SU-DHL-6 (cell line): Measurements from ENCODE around the gene URGCP.

Experiments
- H2AFZ ChIP-seq: fragments of 200-600 bp; sonication (generic); 2 replicates; pipeline ENCODE4 v1.6.1; 2014; ENCODE audit warnings: low read depth, mild to moderate bottlenecking, moderate library complexity, mixed read lengths, antibody characterized with exemption, low read length; ENCODE audit not compliant: severe bottlenecking
- H3F3A ChIP-seq: fragments of 200-600 bp; shearing (Covaris generic); 2 replicates; pipeline ENCODE4 v1.6.0; 2016; ENCODE audit warnings: antibody characterized with exemption, mild to moderate bottlenecking; ENCODE audit not compliant: insufficient read depth
- H3K27ac ChIP-seq: fragments of 200-600 bp; sonication (generic); 2 replicates; pipeline ENCODE4 v1.5.1; 2016; ENCODE audit warnings: low read depth, mild to moderate bottlenecking, low read length, moderate library complexity, mixed read lengths
- H3K27me3 ChIP-seq: fragments of 200-600 bp; sonication (generic), shearing (Covaris generic); 2 replicates; pipeline ENCODE4 v1.6.0; 2014; ENCODE audit warnings: mild to moderate bottlenecking, low read length
- H3K36me3 ChIP-seq: fragments of 200-600 bp; sonication (generic); 2 replicates; pipeline ENCODE4 v1.6.1; 2014; ENCODE audit warnings: mild to moderate bottlenecking, low read length, mixed read lengths
- H3K4me2 ChIP-seq: fragments of 300-600, 200-600 bp; shearing (Covaris generic), sonication (generic); 2 replicates; pipeline ENCODE4 v1.6.0; 2014; ENCODE audit warnings: low read length, low read depth, mild to moderate bottlenecking; ENCODE audit not compliant: poor library complexity, severe bottlenecking
- H3K4me3 ChIP-seq: fragments of 200-600 bp; sonication (generic); 2 replicates; pipeline ENCODE4 v1.5.1; 2014; ENCODE audit warnings: antibody characterized with exemption, low read length, mild to moderate bottlenecking, mixed read lengths; ENCODE audit not compliant: insufficient read depth, poor library complexity, severe bottlenecking
- H3K79me2 ChIP-seq: fragments of 200-600 bp; sonication (generic); 2 replicates; pipeline ENCODE4 v1.6.1; 2014; ENCODE audit warnings: mild to moderate bottlenecking, low read length, moderate library complexity; ENCODE audit not compliant: insufficient read depth
- H3K9ac ChIP-seq: fragments of 200-600 bp; sonication (generic); 2 replicates; pipeline ENCODE4 v1.7.0; 2014; ENCODE audit warnings: mild to moderate bottlenecking, low read length
- H3K9me2 ChIP-seq: fragments of 200-600 bp; sonication (generic); replicated peaks from 2 replicates; pipeline ENCODE4 v1.6.1; 2014; ENCODE audit warnings: low read length; ENCODE audit not compliant: insufficient read depth
- H3K9me3 ChIP-seq: fragments of 200-600 bp; sonication (generic); 2 replicates; pipeline ENCODE4 v1.6.1; 2014; ENCODE audit warnings: low read length, mixed read lengths; ENCODE audit not compliant: insufficient read depth
- H4K20me1 ChIP-seq: fragments of 200-600 bp; sonication (generic); 2 replicates; pipeline ENCODE4 v1.6.1; 2014; ENCODE audit warnings: low read depth, mild to moderate bottlenecking, antibody characterized with exemption, low read length, moderate library complexity, mixed read lengths
- CTCF ChIP-seq: fragments of 200-600 bp; sonication (generic); IDR thresholded peaks from one replicate; pipeline ENCODE4 v1.5.1; 2017; ENCODE audit warnings: antibody characterized with exemption, mild to moderate bottlenecking, low read length, moderate library complexity; ENCODE audit not compliant: insufficient read depth, poor library complexity, severe bottlenecking
- EZH2phosphoT487 ChIP-seq: fragments of 200-600 bp; sonication (generic), shearing (Covaris generic); conservative IDR thresholded peaks from 2 replicates; pipeline ENCODE4 v1.6.1; 2018; ENCODE audit warnings: mild to moderate bottlenecking, antibody characterized with exemption, low read length, moderate library complexity, mixed read lengths

The URGCP gene

GRCh38 chr7:43895847-43896415, 10.5 kb downstream of the URGCP start:
- H4K20me1 ChIP-seq, result no peaks in the 10 kb centered on the region
- H3K27me3 ChIP-seq, result no peaks in the 10 kb centered on the region
- H2AFZ ChIP-seq, result no peak overlapping the region
- H3K27ac ChIP-seq, result no peak overlapping the region
- TF ChIP-seq EZH2phosphoT487 (no peak), CTCF (no peak)
- no peaks in the 10 kb centered on the region for H3F3A ChIP-seq
- H3K9me2 ChIP-seq, result no peaks in the 10 kb centered on the region
- H3K4me2 ChIP-seq, result no peak overlapping the region
- no peaks in the 10 kb centered on the region for H3K9me3 ChIP-seq
- peaks cover 7% of the 10 kb centered on the region; the same call in 1 of the 2 replicates for H3K79me2 ChIP-seq
- H3K4me3 ChIP-seq, result no peak overlapping the region
- H3K36me3 ChIP-seq, result no peaks in the 10 kb centered on the region
- no peak overlapping the region for H3K9ac ChIP-seq

- no peak overlapping the region for H3K27ac ChIP-seq
- no peaks in the 10 kb centered on the region for H3K36me3 ChIP-seq
- no peak overlapping the region for H2AFZ ChIP-seq
- H3K9me2 ChIP-seq, result no peaks in the 10 kb centered on the region
- 0 out of 2 replicates have a peak, but pooled peaks cover 4% of the 10 kb centered on the region for H3F3A ChIP-seq
- no peaks in the 10 kb centered on the region for H3K9me3 ChIP-seq
- H3K79me2 ChIP-seq, result peaks cover 7% of the 10 kb centered on the region; the same call in 1 of the 2 replicates
- no peak overlapping the region for H3K4me3 ChIP-seq
- no peaks in the 10 kb centered on the region for H3K27me3 ChIP-seq
- H3K9ac ChIP-seq, result no peak overlapping the region
- no peaks in the 10 kb centered on the region for H4K20me1 ChIP-seq
- H3K4me2 ChIP-seq, result no peak overlapping the region
- no peak for TF ChIP-seq EZH2phosphoT487
- TF ChIP-seq CTCF, result no peak
Observed at GRCh38 chr7:43891069-43891955, 15.1 kb downstream of the URGCP start.

- H3K36me3 ChIP-seq, result no peaks in the 10 kb centered on the region
- H3K9me3 ChIP-seq, result no peaks in the 10 kb centered on the region
- H3K4me2 ChIP-seq, result no peak overlapping the region
- no peak overlapping the region for H3K27ac ChIP-seq
- TF ChIP-seq EZH2phosphoT487 (no peak), CTCF (no peak)
- H2AFZ ChIP-seq, result no peak overlapping the region
- H3F3A ChIP-seq, result 0 out of 2 replicates have a peak, but pooled peaks cover 4% of the 10 kb centered on the region
- H4K20me1 ChIP-seq, result no peaks in the 10 kb centered on the region
- no peaks in the 10 kb centered on the region for H3K27me3 ChIP-seq
- H3K9me2 ChIP-seq, result no peaks in the 10 kb centered on the region
- H3K79me2 ChIP-seq, result peaks cover 7% of the 10 kb centered on the region; the same call in 1 of the 2 replicates
- H3K9ac ChIP-seq, result no peak overlapping the region
- H3K4me3 ChIP-seq, result no peak overlapping the region
Observed at GRCh38 chr7:43890468-43890867, 15.9 kb downstream of the URGCP start.
